H9 (cell line): ENCODE measurements around the gene ZNF765. TPM values are rescaled to one million over a fixed set of nuclear protein-coding genes. Genes with fewer than 3 reads are reported as not detected.
A peak's percentile ranks its signal among the peaks of the same experiment; 100 is the strongest.
"Not testable (repeated sequence)": the region's sequence is repeated elsewhere in the genome, so short reads cannot be mapped to it uniquely, and the experiment has no call there.

Experiments used
- DNase-seq: peaks from one replicate; pipeline ENCODE4 v3.0.0-alpha.2; 2017
- H2AFZ ChIP-seq: one replicate; pipeline ENCODE4 v1.6.1; 2013; ENCODE audit warnings: mild to moderate bottlenecking, low read length, control low read depth, moderate library complexity
- H2AK5ac ChIP-seq: 2 replicates; pipeline ENCODE4 v1.6.1; 2013; ENCODE audit warnings: low read length, control low read depth, mixed read lengths; ENCODE audit not compliant: insufficient read length
- H2BK120ac ChIP-seq: one replicate; pipeline ENCODE4 v1.6.1; 2013; ENCODE audit warnings: low read depth, mild to moderate bottlenecking, low read length, control low read depth, inconsistent platforms; ENCODE audit not compliant: poor library complexity, severe bottlenecking
- H2BK12ac ChIP-seq: 2 replicates; pipeline ENCODE4 v1.6.1; 2013; ENCODE audit warnings: low read length, control low read depth, mixed read lengths, low read depth; ENCODE audit not compliant: insufficient read length
- H2BK15ac ChIP-seq: 2 replicates; pipeline ENCODE4 v1.6.1; 2013; ENCODE audit warnings: low read depth, low read length, control low read depth
- H2BK20ac ChIP-seq: one replicate; pipeline ENCODE4 v1.6.1; 2013; ENCODE audit warnings: low read depth, mild to moderate bottlenecking, low read length, control low read depth, inconsistent platforms; ENCODE audit not compliant: poor library complexity, severe bottlenecking
- H2BK5ac ChIP-seq: 2 replicates; pipeline ENCODE4 v1.6.1; 2013; ENCODE audit warnings: low read length, control low read depth, mixed read lengths; ENCODE audit not compliant: insufficient read length
- H3K14ac ChIP-seq: 2 replicates; pipeline ENCODE4 v1.6.1; 2013; ENCODE audit warnings: low read length, control low read depth; ENCODE audit not compliant: insufficient read depth
- H3K18ac ChIP-seq: 2 replicates; pipeline ENCODE4 v1.6.1; 2013; ENCODE audit warnings: low read depth, mild to moderate bottlenecking, mixed read lengths, low read length, control low read depth; ENCODE audit not compliant: insufficient read length
- H3K23ac ChIP-seq: 2 replicates; pipeline ENCODE4 v1.6.1; 2013; ENCODE audit warnings: low read length, control low read depth, mixed read lengths, low read depth; ENCODE audit not compliant: insufficient read length
- H3K23me2 ChIP-seq: 2 replicates; pipeline ENCODE4 v1.6.1; 2013; ENCODE audit warnings: low read depth, mild to moderate bottlenecking, mixed read lengths, low read length, control low read depth; ENCODE audit not compliant: insufficient read length, poor library complexity, severe bottlenecking
- H3K27ac ChIP-seq: 2 replicates; pipeline ENCODE4 v1.5.1; 2013; ENCODE audit warnings: low read length, control low read depth, mixed read lengths, low read depth; ENCODE audit not compliant: insufficient read length
- H3K27me3 ChIP-seq: 2 replicates; pipeline ENCODE4 v1.6.1; 2013; ENCODE audit warnings: low read length, control low read depth, inconsistent platforms; ENCODE audit not compliant: insufficient read depth
- H3K4ac ChIP-seq: 2 replicates; pipeline ENCODE4 v1.6.1; 2013; ENCODE audit warnings: low read depth, mild to moderate bottlenecking, control low read depth, inconsistent platforms, low read length, moderate library complexity
- H3K4me1 ChIP-seq: 2 replicates; pipeline ENCODE4 v1.6.1; 2013; ENCODE audit warnings: low read length, control low read depth, inconsistent platforms; ENCODE audit not compliant: insufficient read depth
- H3K4me2 ChIP-seq: 2 replicates; pipeline ENCODE4 v1.6.1; 2013; ENCODE audit warnings: low read length, control low read depth, mixed read lengths; ENCODE audit not compliant: insufficient read length, insufficient read depth
- H3K56ac ChIP-seq: 2 replicates; pipeline ENCODE4 v1.6.1; 2013; ENCODE audit warnings: low read depth, mild to moderate bottlenecking, mixed read lengths, low read length, control low read depth; ENCODE audit not compliant: insufficient read length
- H3K79me1 ChIP-seq: 2 replicates; pipeline ENCODE4 v1.6.1; 2013; ENCODE audit warnings: low read depth, mild to moderate bottlenecking, moderate library complexity, low read length, control low read depth, inconsistent platforms; ENCODE audit not compliant: insufficient read depth, poor library complexity, severe bottlenecking
- H3K79me2 ChIP-seq: 2 replicates; pipeline ENCODE4 v1.6.1; 2013; ENCODE audit warnings: low read length, control low read depth, inconsistent platforms; ENCODE audit not compliant: insufficient read depth
- H3K9ac ChIP-seq: 2 replicates; pipeline ENCODE4 v1.6.1; 2013; ENCODE audit warnings: low read length, control low read depth, mixed read lengths; ENCODE audit not compliant: insufficient read length; ENCODE audit errors: extremely low read depth
- H3K9me3 ChIP-seq: one replicate; pipeline ENCODE4 v1.6.1; 2013; ENCODE audit warnings: low read depth, low read length, inconsistent platforms; ENCODE audit not compliant: control insufficient read depth
- H3T11ph ChIP-seq: one replicate; pipeline ENCODE4 v1.6.1; 2013; ENCODE audit warnings: mild to moderate bottlenecking, low read length, control low read depth, inconsistent platforms
- H4K20me1 ChIP-seq: one replicate; pipeline ENCODE4 v1.6.1; 2013; ENCODE audit not compliant: control insufficient read depth, insufficient read length, insufficient read depth
- H4K5ac ChIP-seq: 2 replicates; pipeline ENCODE4 v1.6.1; 2013; ENCODE audit warnings: low read depth, mild to moderate bottlenecking, mixed read lengths, low read length, control low read depth; ENCODE audit not compliant: insufficient read length
- H4K8ac ChIP-seq: replicated peaks from 2 replicates; pipeline ENCODE4 v1.6.1; 2013; ENCODE audit warnings: low read length, control low read depth, mixed read lengths, low read depth; ENCODE audit not compliant: insufficient read length
- H4K91ac ChIP-seq: 2 replicates; pipeline ENCODE4 v1.6.1; 2013; ENCODE audit warnings: low read depth, mild to moderate bottlenecking, moderate library complexity, mixed read lengths, low read length, control low read depth; ENCODE audit not compliant: insufficient read length
- H3K27ac Mint-ChIP-seq, 3 experiments: 2 replicates in 2 of 3; 3 replicates in 1 of 3; pipeline ENCODE4 v1.8.0; 2020 to 2021; ENCODE audit warnings: mixed read lengths in 3 of 3, mild to moderate bottlenecking in 1 of 3, moderate library complexity in 1 of 3
- H3K27me3 Mint-ChIP-seq: 2 replicates; pipeline ENCODE4 v1.8.0; 2021; ENCODE audit warnings: low read depth, mild to moderate bottlenecking, moderate library complexity, mixed read lengths
- H3K36me3 Mint-ChIP-seq, 3 experiments: 2 replicates in 2 of 3; 3 replicates in 1 of 3; pipeline ENCODE4 v1.8.0; 2020 to 2021; ENCODE audit warnings: low read depth in 3 of 3, mixed read lengths in 3 of 3; ENCODE audit not compliant: insufficient read depth in 1 of 3
- H3K4me1 Mint-ChIP-seq, 2 experiments: 2 replicates each; pipeline ENCODE4 v1.8.0; 2020; ENCODE audit warnings: mixed read lengths in 2 of 2
- H3K4me3 Mint-ChIP-seq, 2 experiments: 2 replicates in 1 of 2; 3 replicates in 1 of 2; pipeline ENCODE4 v1.8.0; 2020 to 2021; ENCODE audit warnings: mild to moderate bottlenecking in 2 of 2, mixed read lengths in 2 of 2, moderate library complexity in 1 of 2
- H3K9me3 Mint-ChIP-seq, 2 experiments: 2 replicates in 1 of 2; 3 replicates in 1 of 2; pipeline ENCODE4 v1.8.0; 2020; ENCODE audit warnings: mild to moderate bottlenecking in 2 of 2, mixed read lengths in 2 of 2, moderate library complexity in 1 of 2
- CTCF ChIP-seq: fragments of 200-600 bp; sonication (generic); conservative IDR thresholded peaks from 3 replicates; pipeline ENCODE4 v1.8.0; 2021; ENCODE audit warnings: antibody characterized with exemption, mild to moderate bottlenecking
- WGBS: extraction: QIAGEN DNeasy Blood & Tissue Kit; methylation state at CpG from one replicate; pipeline ENCODE4 v1.1.7; 2013; ENCODE audit warnings: missing lambda C conversion rate, low lambda C conversion rate, mixed read lengths; ENCODE audit not compliant: insufficient read length; ENCODE audit errors: extremely low coverage; 5-methylcytosine and 5-hydroxymethylcytosine counted together
- total RNA-seq: library from RNA; stranded (reverse); gene quantifications from 2 replicates; pipeline ENCODE4 v1.2.1, GENCODE V29; 2021

ZNF765 gene
- total RNA-seq, 1 experiment from 2014 or later = 20.4 TPM

DNA sequence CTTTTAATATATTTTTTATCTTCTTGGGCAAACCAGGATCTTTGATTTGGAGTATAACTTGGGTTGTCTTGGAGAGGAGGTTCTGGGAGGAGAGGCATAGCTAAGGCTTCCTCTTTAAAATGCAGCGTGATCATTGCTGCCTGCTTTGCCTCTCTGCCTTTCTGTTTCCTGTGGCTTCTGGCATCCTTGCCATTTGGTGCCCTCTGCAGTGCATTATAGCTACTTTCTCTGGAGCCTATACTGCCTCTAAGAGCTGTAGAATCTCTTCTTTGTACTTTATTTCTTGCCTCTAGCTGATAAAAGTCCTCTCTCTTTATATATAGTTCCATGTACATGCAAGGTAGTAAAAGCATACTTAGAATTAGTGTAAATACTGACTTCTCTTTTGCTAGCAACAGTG is 79.9 kb downstream of the ZNF765 start:
- not testable (repeated sequence) for H3K4me3 Mint-ChIP-seq, DNase-seq, H3K4me1 ChIP-seq, H3T11ph ChIP-seq, H3K27ac Mint-ChIP-seq, H3K14ac ChIP-seq, H3K79me1 ChIP-seq, H3K27me3 Mint-ChIP-seq, H3K79me2 ChIP-seq, H4K5ac ChIP-seq, H2AFZ ChIP-seq, H4K91ac ChIP-seq, H4K20me1 ChIP-seq, H3K4me2 ChIP-seq, H2BK5ac ChIP-seq, H2BK20ac ChIP-seq, H3K27ac ChIP-seq, H3K56ac ChIP-seq, H3K4ac ChIP-seq, H3K27me3 ChIP-seq, H3K23me2 ChIP-seq, H2BK120ac ChIP-seq, H2BK15ac ChIP-seq, H2BK12ac ChIP-seq, H2AK5ac ChIP-seq, H3K9ac ChIP-seq, H3K23ac ChIP-seq, H4K8ac ChIP-seq, H3K18ac ChIP-seq
- Mint-ChIP-seq H3K9me3 (peaks cover 17 to 22% of the 10 kb centered on the region in 2 experiments), H3K4me1 (peaks cover 8 to 20% of the 10 kb centered on the region in 2 experiments), H3K36me3 (peaks cover 41 to 61% (median 52%) of the 10 kb centered on the region in 3 experiments)
- H3K9me3 ChIP-seq = peaks cover 18% of the 10 kb centered on the region
- no CpG with 5 or more reads among the region's 1 CpG for WGBS
- peak; percentile 43; the same call in 2 of the 3 replicates for TF ChIP-seq CTCF

DNA sequence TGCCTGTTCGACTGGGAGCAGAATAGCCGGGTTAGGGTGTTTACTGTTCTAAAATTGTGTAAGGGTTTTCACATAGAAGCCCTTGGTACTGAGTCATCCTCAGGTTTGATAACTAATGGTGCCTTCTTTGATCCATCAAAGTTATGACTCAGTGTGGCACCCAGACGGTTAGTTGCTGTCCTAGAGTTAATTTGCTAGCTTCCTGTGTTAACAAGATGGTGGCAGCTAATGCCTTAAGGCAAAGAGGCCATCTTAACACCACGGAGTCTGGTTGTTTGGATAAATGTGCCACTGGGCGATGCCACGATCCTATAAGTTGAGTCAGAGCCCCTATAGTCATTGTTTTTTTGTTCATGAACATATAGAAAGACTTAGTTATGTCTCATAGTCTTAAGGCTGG is 80.5 kb downstream of the ZNF765 start:
- not testable (repeated sequence) for H2BK12ac ChIP-seq, H4K20me1 ChIP-seq, H3K79me1 ChIP-seq, H3K9ac ChIP-seq, H3K79me2 ChIP-seq, H4K91ac ChIP-seq, H2BK5ac ChIP-seq, H3K4me3 Mint-ChIP-seq, H3K4me2 ChIP-seq, H2BK15ac ChIP-seq, H4K8ac ChIP-seq, H3K4ac ChIP-seq, H3K27me3 ChIP-seq, H3T11ph ChIP-seq, H2AFZ ChIP-seq, H3K27ac ChIP-seq, H3K27me3 Mint-ChIP-seq, H3K14ac ChIP-seq, H2BK20ac ChIP-seq, H4K5ac ChIP-seq, H2BK120ac ChIP-seq, H3K27ac Mint-ChIP-seq, DNase-seq, H3K56ac ChIP-seq, H2AK5ac ChIP-seq, H3K23me2 ChIP-seq, H3K4me1 ChIP-seq, H3K18ac ChIP-seq, H3K23ac ChIP-seq
- WGBS = no CpG with 5 or more reads among the region's 6 CpGs
- Mint-ChIP-seq H3K9me3 (peaks cover 24 to 28% of the 10 kb centered on the region in 2 experiments), H3K4me1 (peaks cover 3 to 16% of the 10 kb centered on the region in 2 experiments), H3K36me3 (peaks cover 48 to 67% (median 58%) of the 10 kb centered on the region in 3 experiments)
- H3K9me3 ChIP-seq = peaks cover 21% of the 10 kb centered on the region
